Fibroblast of mammary gland (primary cell): Measurements from ENCODE around the gene KIF20B.
"Not testable (repeated sequence)": the region's sequence is repeated elsewhere in the genome, so short reads cannot be mapped to it uniquely, and the experiment has no call there.

Source experiments
- DNase-seq: peaks from one replicate; pipeline ENCODE4 v3.0.0-alpha.2; 2010; ENCODE audit warnings: low read depth
- H3K4me3 ChIP-seq: 2 replicates; pipeline ENCODE4 v1.5.1; 2011; ENCODE audit warnings: low read depth, mild to moderate bottlenecking, low read length, moderate library complexity; ENCODE audit not compliant: control insufficient read depth
- TF ChIP-seq, protein P1 (sequence below): conservative IDR thresholded peaks from 2 replicates; pipeline ENCODE4 v1.5.1; 2011; ENCODE audit warnings: low read depth, low read length, inconsistent platforms; ENCODE audit not compliant: control insufficient read depth, insufficient read depth

The KIF20B gene

DNA sequence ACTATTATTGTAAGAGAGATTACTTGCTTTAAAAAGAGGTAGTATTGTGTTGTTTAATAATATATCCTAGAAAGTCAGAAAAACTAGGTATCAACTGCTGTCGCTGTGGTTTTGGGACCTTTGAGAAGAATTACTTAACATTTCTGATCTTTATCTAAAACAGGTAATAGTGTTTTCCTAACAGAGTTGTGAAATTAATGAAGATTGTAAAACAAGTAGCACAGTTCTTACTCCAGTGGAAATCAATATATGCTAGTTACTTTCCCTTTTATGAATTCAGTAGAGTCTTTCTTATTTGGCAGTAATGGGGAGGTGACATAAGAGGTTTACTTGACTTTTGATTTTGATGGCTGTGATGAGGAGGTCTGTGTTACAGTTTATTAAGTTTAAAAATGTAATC, 58.1 kb downstream of the KIF20B start:
- TF ChIP-seq, protein P1, sequence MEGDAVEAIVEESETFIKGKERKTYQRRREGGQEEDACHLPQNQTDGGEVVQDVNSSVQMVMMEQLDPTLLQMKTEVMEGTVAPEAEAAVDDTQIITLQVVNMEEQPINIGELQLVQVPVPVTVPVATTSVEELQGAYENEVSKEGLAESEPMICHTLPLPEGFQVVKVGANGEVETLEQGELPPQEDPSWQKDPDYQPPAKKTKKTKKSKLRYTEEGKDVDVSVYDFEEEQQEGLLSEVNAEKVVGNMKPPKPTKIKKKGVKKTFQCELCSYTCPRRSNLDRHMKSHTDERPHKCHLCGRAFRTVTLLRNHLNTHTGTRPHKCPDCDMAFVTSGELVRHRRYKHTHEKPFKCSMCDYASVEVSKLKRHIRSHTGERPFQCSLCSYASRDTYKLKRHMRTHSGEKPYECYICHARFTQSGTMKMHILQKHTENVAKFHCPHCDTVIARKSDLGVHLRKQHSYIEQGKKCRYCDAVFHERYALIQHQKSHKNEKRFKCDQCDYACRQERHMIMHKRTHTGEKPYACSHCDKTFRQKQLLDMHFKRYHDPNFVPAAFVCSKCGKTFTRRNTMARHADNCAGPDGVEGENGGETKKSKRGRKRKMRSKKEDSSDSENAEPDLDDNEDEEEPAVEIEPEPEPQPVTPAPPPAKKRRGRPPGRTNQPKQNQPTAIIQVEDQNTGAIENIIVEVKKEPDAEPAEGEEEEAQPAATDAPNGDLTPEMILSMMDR: no peak
- no peak overlapping the region for H3K4me3 ChIP-seq
- no peak for DNase-seq

DNA sequence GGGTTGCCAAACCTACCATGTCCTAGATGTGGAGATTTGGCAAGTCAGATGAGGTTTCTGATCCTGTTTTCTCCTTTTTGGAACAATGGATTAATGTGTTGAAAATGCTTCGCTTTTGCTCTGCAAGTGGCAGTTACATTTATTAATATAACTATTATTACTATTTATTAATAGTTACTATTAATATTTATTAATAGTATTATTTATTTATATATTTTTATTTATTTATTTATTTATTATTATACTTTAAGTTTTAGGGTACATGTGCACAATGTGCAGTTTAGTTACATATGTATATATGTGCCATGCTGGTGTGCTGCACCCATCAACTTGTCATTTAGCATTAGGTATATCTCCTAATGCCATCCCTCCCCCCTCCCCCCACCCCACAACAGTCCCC, 62.3 kb downstream of the KIF20B start:
- not testable (repeated sequence) for H3K4me3 ChIP-seq, DNase-seq

DNA sequence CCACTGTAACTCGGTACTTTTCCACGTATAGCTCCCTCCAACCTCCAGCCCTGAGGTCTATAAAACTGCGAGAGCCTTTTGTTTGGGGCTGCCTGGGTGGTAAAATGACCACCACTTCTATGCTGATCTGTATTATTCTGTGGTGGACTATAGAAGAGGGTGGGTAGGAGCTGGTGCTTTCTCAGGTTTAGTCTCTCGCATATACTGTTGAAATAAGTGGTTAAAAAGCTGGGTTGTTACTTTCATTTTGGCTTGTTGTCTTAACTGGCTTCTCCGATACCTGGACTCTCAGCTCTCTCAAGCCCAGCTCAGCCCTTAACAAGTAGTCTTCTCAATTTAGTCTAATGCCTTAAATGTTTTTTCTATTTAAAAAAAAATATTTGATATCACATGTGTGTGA, 70.3 kb downstream of the KIF20B start:
- DNase-seq: no peak
- H3K4me3 ChIP-seq: no peak overlapping the region
- TF ChIP-seq, protein P1: no peak

DNA sequence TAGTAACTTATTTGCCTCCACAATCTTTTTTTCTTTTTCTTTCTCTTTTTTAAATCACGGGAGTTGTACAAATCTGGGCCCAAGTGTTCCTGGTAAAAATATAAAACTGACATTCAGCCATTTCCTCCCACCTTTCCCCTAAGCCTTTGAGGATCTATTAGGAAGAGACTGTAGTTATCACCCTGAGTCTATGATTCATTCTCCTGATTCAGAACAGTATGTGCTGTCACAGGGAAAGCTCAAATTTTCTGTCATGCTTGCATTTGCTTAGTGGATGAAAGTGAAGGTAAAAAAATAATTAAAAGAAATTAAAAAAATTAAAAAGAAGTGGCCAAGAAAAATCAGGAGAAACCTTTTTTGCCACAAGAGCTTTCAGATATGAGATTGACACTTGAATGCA, 71.7 kb downstream of the KIF20B start:
- DNase-seq: peak; percentile 53
- H3K4me3 ChIP-seq: no peak overlapping the region

DNA sequence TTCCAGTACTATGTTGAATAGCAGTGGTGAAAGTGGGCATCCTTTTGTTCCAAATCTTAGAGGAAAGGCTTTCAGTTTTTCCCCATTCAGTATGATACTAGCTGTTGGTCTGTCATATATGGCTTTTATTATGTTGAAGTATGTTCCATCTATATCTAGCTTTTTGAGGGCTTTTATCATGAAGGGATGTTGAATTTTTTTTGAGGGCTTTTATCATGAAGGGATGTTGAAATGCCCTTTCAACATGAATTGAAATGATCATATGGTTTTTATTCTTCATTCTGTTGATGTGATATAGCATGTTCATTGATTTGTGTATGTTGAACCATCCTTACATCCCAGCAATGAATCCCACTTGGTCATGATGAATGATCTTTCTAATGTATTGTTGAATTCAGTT, 75.3 kb downstream of the KIF20B start:
- H3K4me3 ChIP-seq: no peak overlapping the region
- TF ChIP-seq, protein P1: no peak
- no peak for DNase-seq

More for the DNA sequence above, 71.7 kb downstream of the KIF20B start:
- TF ChIP-seq, protein P1: no peak

DNA sequence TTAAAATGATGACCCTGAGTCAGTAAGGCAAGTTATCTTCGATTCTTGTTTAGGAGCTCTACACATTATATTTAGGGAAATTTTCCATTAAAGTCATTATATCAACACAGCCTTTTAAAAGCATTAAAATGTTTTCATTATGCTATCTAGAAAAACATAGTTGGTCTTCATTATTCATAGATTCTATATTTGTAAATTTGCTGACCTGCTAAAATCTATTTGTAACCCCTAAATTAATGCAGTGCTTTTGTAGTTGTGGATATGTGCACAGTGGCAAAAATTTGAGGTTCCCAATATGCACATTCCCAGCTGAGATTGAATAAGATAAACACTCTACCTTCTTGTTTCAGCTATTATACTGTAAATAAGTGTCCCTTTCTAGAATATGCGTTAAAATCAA, 81.1 kb downstream of the KIF20B start:
- TF ChIP-seq, protein P1: no peak
- no peak overlapping the region for H3K4me3 ChIP-seq
- DNase-seq: no peak

DNA sequence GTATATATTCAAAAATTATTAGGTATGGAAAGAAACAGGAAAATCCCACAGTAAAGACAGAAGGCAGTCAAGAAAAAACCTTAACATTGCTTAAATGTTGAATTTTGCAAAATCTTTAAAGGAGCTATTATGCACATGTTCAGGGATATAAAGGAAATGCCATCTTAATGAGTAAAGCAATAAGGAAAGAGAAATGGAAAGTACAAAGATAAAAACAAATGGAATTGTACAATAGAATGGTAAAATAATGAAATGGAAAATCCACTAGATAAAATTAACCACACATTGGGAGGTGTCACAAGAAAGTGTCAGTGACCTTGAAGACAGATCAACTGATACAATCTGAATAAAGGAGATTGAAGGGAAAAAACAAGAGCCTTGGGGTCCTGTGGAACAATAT, 82.0 kb downstream of the KIF20B start:
- H3K4me3 ChIP-seq: no peak overlapping the region
- DNase-seq: no peak
- TF ChIP-seq, protein P1: no peak
